SK-N-SH (cell line): Measurements from ENCODE around the gene CHST11. TPM values are rescaled to one million over a fixed set of nuclear protein-coding genes. Genes with fewer than 3 reads are reported as not detected.

Experiments
- CTCF ChIA-PET: fragments of 300-600, 350-600 bp; formaldehyde crosslinking; extraction: SDS; loops from one replicate; lab custom pipeline; 2021; lab: Yijun Ruan, JAX
- POLR2A ChIA-PET: fragments of 350-600 bp; sonication (Branson Sonifier 250); formaldehyde crosslinking; extraction: SDS; loops from one replicate; lab custom pipeline; 2020; ENCODE audit warnings: antibody characterized with exemption, inconsistent platforms; lab: Yijun Ruan, JAX
- DNase-seq: peaks from one replicate; pipeline ENCODE4 v3.0.0; 2012
- H2AFZ ChIP-seq: fragments of 200-600 bp; sonication (generic); 2 replicates; pipeline ENCODE4 v1.8.1; 2016; ENCODE audit warnings: antibody characterized with exemption, mild to moderate bottlenecking, low read depth
- H3F3A ChIP-seq: fragments of 200-600 bp; sonication (generic); replicated peaks from 2 replicates; pipeline ENCODE3; 2016; ENCODE audit warnings: antibody characterized with exemption, mild to moderate bottlenecking; ENCODE audit not compliant: insufficient read depth
- H3K27ac ChIP-seq, 2 experiments: fragments of 200-500 bp in 1 of 2; fragments of 200-600 bp in 1 of 2; sonication (Bioruptor generic) in 1 of 2; sonication (generic), shearing (Covaris generic) in 1 of 2; 2 replicates each; pipeline versions ENCODE4 v1.5.1 to v1.6.1; 2014 to 2016; ENCODE audit warnings: low read depth in 2 of 2, inconsistent platforms in 1 of 2, low read length in 1 of 2, mild to moderate bottlenecking in 1 of 2, mixed read lengths in 1 of 2
- H3K27me3 ChIP-seq: fragments of 200-600 bp; sonication (generic), shearing (Covaris generic); 2 replicates; pipeline ENCODE4 v1.6.1; 2016; ENCODE audit warnings: mixed run types; ENCODE audit not compliant: insufficient read depth
- H3K36me3 ChIP-seq, 2 experiments: fragments of 200-500 bp in 1 of 2; fragments of 200-600 bp in 1 of 2; sonication (Bioruptor generic) in 1 of 2; sonication (generic) in 1 of 2; replicated peaks in 1 of 2; 2 replicates each; pipeline versions ENCODE3 to v1.5.1; 2014 to 2016; ENCODE audit warnings: low read length in 1 of 2, mild to moderate bottlenecking in 1 of 2; ENCODE audit not compliant: insufficient read depth in 2 of 2, control insufficient read depth in 1 of 2
- H3K4me1 ChIP-seq, 2 experiments: fragments of 200-500 bp in 1 of 2; fragments of 200-600 bp in 1 of 2; sonication (Bioruptor generic) in 1 of 2; sonication (generic), shearing (Covaris generic) in 1 of 2; 2 replicates each; pipeline versions ENCODE4 v1.5.1 to v1.6.1; 2014 to 2016; ENCODE audit warnings: low read depth in 1 of 2, low read length in 1 of 2, mixed run types in 1 of 2; ENCODE audit not compliant: insufficient read depth in 2 of 2, control insufficient read depth in 1 of 2
- H3K4me2 ChIP-seq: fragments of 200-600 bp; sonication (generic), shearing (Covaris generic); 2 replicates; pipeline ENCODE4 v1.6.1; 2017; ENCODE audit warnings: mixed run types
- H3K4me3 ChIP-seq, 2 experiments: fragments of 200-500 bp in 1 of 2; fragments of 200-600 bp in 1 of 2; sonication (Bioruptor generic) in 1 of 2; sonication (generic), shearing (Covaris generic) in 1 of 2; 2 replicates each; pipeline versions ENCODE4 v1.5.1 to v1.8.1; 2014 to 2016; ENCODE audit warnings: low read depth in 2 of 2, inconsistent platforms in 1 of 2, low read length in 1 of 2, mild to moderate bottlenecking in 1 of 2, mixed read lengths in 1 of 2, moderate library complexity in 1 of 2
- H3K79me2 ChIP-seq: fragments of 200-600 bp; sonication (generic); 2 replicates; pipeline ENCODE4 v1.8.1; 2017; ENCODE audit warnings: mild to moderate bottlenecking; ENCODE audit not compliant: insufficient read depth
- H3K9ac ChIP-seq: fragments of 200-600 bp; sonication (generic); 2 replicates; pipeline ENCODE4 v1.6.1; 2017; ENCODE audit warnings: mixed run types
- H3K9me2 ChIP-seq: fragments of 200-600 bp; sonication (generic); 2 replicates; pipeline ENCODE4 v1.6.1; 2017; ENCODE audit warnings: mixed run types
- H3K9me3 ChIP-seq: fragments of 200-600 bp; sonication (generic); 2 replicates; pipeline ENCODE4 v1.6.1; 2017; ENCODE audit warnings: mixed run types, mild to moderate bottlenecking, moderate library complexity
- H4K20me1 ChIP-seq: fragments of 200-600 bp; sonication (generic); 2 replicates; pipeline ENCODE4 v1.6.1; 2017; ENCODE audit warnings: mild to moderate bottlenecking, mixed run types; ENCODE audit not compliant: insufficient read depth
- CTCF ChIP-seq: fragments of 200-600 bp; sonication (generic); IDR thresholded peaks from 2 replicates; pipeline ENCODE4 v1.6.1; 2017; ENCODE audit warnings: antibody characterized with exemption, mild to moderate bottlenecking, moderate library complexity
- ELF1 ChIP-seq: IDR thresholded peaks from 2 replicates; pipeline ENCODE4 v1.4.0; 2012
- EZH2phosphoT487 ChIP-seq: fragments of 200-600 bp; sonication (generic); IDR thresholded peaks from 2 replicates; pipeline ENCODE4 v1.6.1; 2017; ENCODE audit warnings: low read depth, mixed run types, mild to moderate bottlenecking, antibody characterized with exemption, moderate library complexity, borderline replicate concordance
- FOSL2 ChIP-seq: IDR thresholded peaks from 2 replicates; pipeline ENCODE4 v1.4.0; 2012; ENCODE audit warnings: low read depth, mild to moderate bottlenecking, moderate library complexity, borderline replicate concordance
- GATA2 ChIP-seq: sonication (generic); formaldehyde crosslinking; IDR thresholded peaks from 2 replicates; pipeline ENCODE4 v1.5.0; 2020; ENCODE audit warnings: mild to moderate bottlenecking, missing genetic modification reagents
- JUND ChIP-seq: IDR thresholded peaks from 2 replicates; pipeline ENCODE4 v1.4.0; 2012
- POLR2AphosphoS5 ChIP-seq: IDR thresholded peaks from 2 replicates; pipeline ENCODE4 v1.6.1; 2012; ENCODE audit warnings: low read depth, low read length
- RAD21 ChIP-seq: IDR thresholded peaks from 2 replicates; pipeline ENCODE4 v1.6.1; 2012; ENCODE audit warnings: mild to moderate bottlenecking, low read length
- SMC3 ChIP-seq: IDR thresholded peaks from 2 replicates; pipeline ENCODE4 v1.6.1; 2012; ENCODE audit warnings: low read depth, low read length, improper control_type of control experiment
- TAF1 ChIP-seq: IDR thresholded peaks from 2 replicates; pipeline ENCODE4 v1.6.1; 2012; ENCODE audit warnings: low read depth, mild to moderate bottlenecking, low read length, moderate library complexity, borderline replicate concordance
- TEAD4 ChIP-seq: IDR thresholded peaks from 2 replicates; pipeline ENCODE4 v1.4.0; 2012; ENCODE audit warnings: mild to moderate bottlenecking, borderline replicate concordance; ENCODE audit not compliant: insufficient read depth
- YY1 ChIP-seq: IDR thresholded peaks from 2 replicates; pipeline ENCODE4 v1.4.0; 2012; ENCODE audit warnings: low read depth, mild to moderate bottlenecking
- WGBS: methylation state at CpG from one replicate; pipeline ENCODE4 v1.1.6; 2017; ENCODE audit warnings: low lambda C conversion rate; 5-methylcytosine and 5-hydroxymethylcytosine counted together
- polyA plus RNA-seq, 3 experiments: library from polyadenylated mRNA; depleted of rRNA; stranded (reverse); fragments of >200 nt; gene quantifications; 2 replicates each; pipeline ENCODE4 v1.2.3, GENCODE V29; 2012
- TF ChIP-seq, protein P1 (sequence below): fragments of 150-350 bp; IDR thresholded peaks from 2 replicates; pipeline ENCODE4 v1.6.1; 2016; ENCODE audit warnings: mild to moderate bottlenecking, low read depth, low read length

CHST11 gene
- polyA plus RNA-seq, 1 of the 3 experiments (the other 2 are of a cell fraction) = 18.6 TPM

- TF ChIP-seq EZH2phosphoT487 (no peak), POLR2AphosphoS5 (no peak)
These were observed 226.1 kb downstream of the CHST11 start (continued) for GRCh38 chr12:104682790-104683279.

DNA sequence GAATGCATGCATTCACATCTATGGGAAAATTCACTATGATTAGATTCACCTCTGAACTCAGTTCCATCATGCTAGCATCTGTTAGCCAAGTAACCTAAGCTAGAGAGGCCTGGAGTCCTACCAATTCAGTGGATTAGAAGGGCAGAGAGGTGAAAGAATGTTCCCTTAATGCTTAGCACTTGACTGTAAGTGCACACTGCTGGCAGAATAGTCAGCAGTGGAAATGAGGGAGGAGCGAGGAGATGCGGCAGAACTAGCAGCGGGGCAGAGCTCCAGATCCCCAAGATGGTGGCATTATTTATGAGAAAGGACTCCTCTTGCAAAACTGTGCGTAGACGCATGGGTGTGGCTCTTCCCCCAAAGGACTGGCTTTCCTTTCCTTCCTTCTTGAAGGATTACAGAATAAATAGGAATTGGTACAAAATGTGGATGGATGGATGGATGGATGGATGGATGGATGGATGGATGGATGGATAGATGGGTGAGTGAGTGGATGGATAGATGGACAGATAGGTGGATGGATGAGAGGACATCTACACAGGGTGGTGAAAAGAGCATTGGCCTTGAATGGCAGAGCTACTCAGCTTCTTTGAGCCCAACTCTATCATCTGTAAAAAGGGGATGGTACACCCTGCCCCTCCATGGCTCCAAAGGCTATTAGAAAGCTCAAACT is 227.2 kb downstream of the CHST11 start:
- Histone ChIP-seq H3K9me3 (no peaks in the 10 kb centered on the region), H3K36me3 (no peaks in the 10 kb centered on the region), H3K4me2 (no peak overlapping the region), H3K9ac (no peak overlapping the region), H3K9me2 (no peaks in the 10 kb centered on the region), H3K27me3 (no peaks in the 10 kb centered on the region), H2AFZ (no peak overlapping the region), H3K79me2 (no peaks in the 10 kb centered on the region), H3K27ac (no peak overlapping the region), H3K4me3 (no peak overlapping the region), H4K20me1 (no peaks in the 10 kb centered on the region), H3K4me1 (peaks cover 6 to 7% of the 10 kb centered on the region in 2 experiments; a peak in 2 of 4 replicates), H3F3A (no peaks in the 10 kb centered on the region)
- WGBS = 84% methylated on average over 5 of the region's 5 CpGs
- ChIA-PET CTCF (interaction anchor here (1.2 to 1.5 kb wide), 2 partner anchors 12 to 302 kb away, joined by 4 to 6 read pairs; no protein-coding TSS in a partner anchor), POLR2A (no interaction called here)
- DNase-seq = no peak
- TF ChIP-seq YY1 (no peak), TAF1 (no peak), POLR2AphosphoS5 (no peak), CTCF (no peak), JUND (no peak), SMC3 (no peak), ELF1 (no peak), GATA2 (CRISPR knock-in tag) (no peak), TEAD4 (no peak), FOSL2 (no peak), RAD21 (no peak)
- TF ChIP-seq, protein P1, sequence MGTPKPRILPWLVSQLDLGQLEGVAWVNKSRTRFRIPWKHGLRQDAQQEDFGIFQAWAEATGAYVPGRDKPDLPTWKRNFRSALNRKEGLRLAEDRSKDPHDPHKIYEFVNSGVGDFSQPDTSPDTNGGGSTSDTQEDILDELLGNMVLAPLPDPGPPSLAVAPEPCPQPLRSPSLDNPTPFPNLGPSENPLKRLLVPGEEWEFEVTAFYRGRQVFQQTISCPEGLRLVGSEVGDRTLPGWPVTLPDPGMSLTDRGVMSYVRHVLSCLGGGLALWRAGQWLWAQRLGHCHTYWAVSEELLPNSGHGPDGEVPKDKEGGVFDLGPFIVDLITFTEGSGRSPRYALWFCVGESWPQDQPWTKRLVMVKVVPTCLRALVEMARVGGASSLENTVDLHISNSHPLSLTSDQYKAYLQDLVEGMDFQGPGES = no peak
